Measurements from ENCODE around the gene SOX14.

DNA sequence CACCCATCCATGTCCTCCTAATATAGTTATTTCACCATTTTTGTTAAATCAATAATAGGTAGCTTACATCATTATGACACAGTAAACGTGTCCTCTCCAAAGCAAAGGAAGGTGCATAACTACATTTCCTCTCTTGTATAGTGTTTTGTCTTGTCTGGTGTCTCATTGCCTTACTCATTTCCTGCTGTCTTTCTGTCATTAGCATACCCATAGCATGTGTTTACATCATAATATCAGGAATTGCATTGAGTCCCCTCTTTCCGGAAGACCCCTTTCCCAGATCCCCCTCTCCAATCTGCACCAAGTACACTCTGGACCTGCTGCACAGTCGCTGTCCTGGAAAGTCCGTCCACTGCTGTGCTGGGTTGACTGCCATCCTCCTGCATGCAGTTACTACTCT lies 47.9 kb downstream of the SOX14 start:
- TF ChIP-seq CTCF (conservative IDR thresholded peaks at IDR 0.05 in 1 of 2, IDR thresholded peaks at IDR 0.05 in 1 of 2; ENCODE audit: extremely low read depth in 1 of 2, insufficient read depth in 1 of 2, low read depth in 1 of 2, low read length in 2 of 2), result no peak
- TF ChIP-seq EZH2 (IDR thresholded peaks at IDR 0.05; ENCODE audit: borderline replicate concordance, low read length), result no peak

Data from mammary epithelial cell (primary cell).